Gastrocnemius medialis (tissue), 4 donors: ENCODE data around the gene GPR183.

Source experiments
- POLR2A ChIP-seq, 2 donors: fragments of 450-650 bp; IDR thresholded peaks; one replicate each; pipeline ENCODE4 v1.6.1; 2017; ENCODE audit warnings: antibody characterized with exemption in 2 of 2, mild to moderate bottlenecking in 2 of 2, moderate library complexity in 2 of 2
- TF ChIP-seq, protein P1 (sequence below), 5 experiments: fragments of 450-650 bp in 3 of 5; fragments of 200-600 bp in 2 of 5; sonication (generic) in 2 of 5; IDR thresholded peaks in 4 of 5; conservative IDR thresholded peaks in 1 of 5; 1 replicate in 4 of 5; 2 replicates in 1 of 5; pipeline ENCODE4 v1.5.1; 2016 to 2019; ENCODE audit warnings: antibody characterized with exemption in 5 of 5, mild to moderate bottlenecking in 3 of 5, moderate library complexity in 3 of 5

DNA sequence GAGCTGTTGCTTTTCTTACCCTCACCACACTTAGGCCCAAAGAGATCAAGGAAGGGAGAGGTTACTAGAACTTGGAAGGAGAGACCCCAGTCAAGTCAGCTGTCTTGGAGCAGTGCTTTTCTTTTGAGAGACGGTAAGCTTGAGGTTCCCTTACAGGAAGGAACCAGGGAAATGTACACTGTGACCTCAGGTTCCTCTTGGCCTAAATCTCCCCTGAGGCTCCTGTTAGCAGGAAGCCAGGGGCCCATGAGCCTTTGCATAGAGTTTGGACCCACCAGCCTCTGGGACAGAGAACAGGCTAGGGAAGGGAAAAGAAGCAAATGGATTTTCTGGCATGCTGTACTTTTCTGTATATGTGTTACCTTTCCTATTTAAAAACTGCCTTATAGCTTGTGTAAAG, 43.1 kb downstream of the GPR183 start:
- TF ChIP-seq, protein P1, sequence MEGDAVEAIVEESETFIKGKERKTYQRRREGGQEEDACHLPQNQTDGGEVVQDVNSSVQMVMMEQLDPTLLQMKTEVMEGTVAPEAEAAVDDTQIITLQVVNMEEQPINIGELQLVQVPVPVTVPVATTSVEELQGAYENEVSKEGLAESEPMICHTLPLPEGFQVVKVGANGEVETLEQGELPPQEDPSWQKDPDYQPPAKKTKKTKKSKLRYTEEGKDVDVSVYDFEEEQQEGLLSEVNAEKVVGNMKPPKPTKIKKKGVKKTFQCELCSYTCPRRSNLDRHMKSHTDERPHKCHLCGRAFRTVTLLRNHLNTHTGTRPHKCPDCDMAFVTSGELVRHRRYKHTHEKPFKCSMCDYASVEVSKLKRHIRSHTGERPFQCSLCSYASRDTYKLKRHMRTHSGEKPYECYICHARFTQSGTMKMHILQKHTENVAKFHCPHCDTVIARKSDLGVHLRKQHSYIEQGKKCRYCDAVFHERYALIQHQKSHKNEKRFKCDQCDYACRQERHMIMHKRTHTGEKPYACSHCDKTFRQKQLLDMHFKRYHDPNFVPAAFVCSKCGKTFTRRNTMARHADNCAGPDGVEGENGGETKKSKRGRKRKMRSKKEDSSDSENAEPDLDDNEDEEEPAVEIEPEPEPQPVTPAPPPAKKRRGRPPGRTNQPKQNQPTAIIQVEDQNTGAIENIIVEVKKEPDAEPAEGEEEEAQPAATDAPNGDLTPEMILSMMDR (IDR thresholded peaks at IDR 0.05 in 4 of 5, conservative IDR thresholded peaks at IDR 0.05 in 1 of 5) = no peak
- TF ChIP-seq POLR2A (IDR thresholded peaks at IDR 0.05) = no peak
